IPS-18a (cell line): Measurements from ENCODE around the gene PRAMEF2.
"Not testable (repeated sequence)": the region's sequence is repeated elsewhere in the genome, so short reads cannot be mapped to it uniquely, and the experiment has no call there.

Source experiments
- H3K27ac ChIP-seq: one replicate; pipeline ENCODE4 v1.5.1; 2013; ENCODE audit warnings: low read length
- H3K27me3 ChIP-seq: one replicate; pipeline ENCODE4 v1.6.1; 2013; ENCODE audit warnings: mild to moderate bottlenecking, low read length; ENCODE audit not compliant: control insufficient read depth, insufficient read depth
- H3K36me3 ChIP-seq: one replicate; pipeline ENCODE4 v1.6.1; 2013; ENCODE audit warnings: low read depth, low read length; ENCODE audit not compliant: control insufficient read depth
- H3K4me1 ChIP-seq: one replicate; pipeline ENCODE4 v1.6.1; 2013; ENCODE audit warnings: low read depth, low read length; ENCODE audit not compliant: control insufficient read depth
- H3K4me3 ChIP-seq: one replicate; pipeline ENCODE4 v1.5.1; 2013; ENCODE audit warnings: low read length
- H3K9ac ChIP-seq: one replicate; pipeline ENCODE4 v1.6.1; 2013; ENCODE audit warnings: mild to moderate bottlenecking, low read length, moderate library complexity
- H3K9me3 ChIP-seq: one replicate; pipeline ENCODE4 v1.6.1; 2013; ENCODE audit warnings: low read depth, low read length; ENCODE audit not compliant: control insufficient read depth

Gene PRAMEF2

GRCh38 chr1:12856786-12857185, at the start of gene PRAMEF2:
TSS of gene PRAMEF2 (plus strand) at chr1:12857086. CDS start at chr1:12859010, 1,924 bp downstream.
- not testable (repeated sequence) for H3K27ac ChIP-seq, H3K9me3 ChIP-seq, H3K4me3 ChIP-seq, H3K27me3 ChIP-seq, H3K9ac ChIP-seq, H3K36me3 ChIP-seq, H3K4me1 ChIP-seq

- Histone ChIP-seq H3K9ac (no peak overlapping the region), H3K36me3 (no peaks in the 10 kb centered on the region), H3K27ac (no peak overlapping the region), H3K9me3 (peaks cover 29% of the 10 kb centered on the region), H3K27me3 (no peaks in the 10 kb centered on the region), H3K4me3 (no peak overlapping the region), H3K4me1 (no peaks in the 10 kb centered on the region)
Measured at GRCh38 chr1:12809933-12810332, 47.0 kb upstream of the PRAMEF2 start.

GRCh38 chr1:12810691-12811408, 46.0 kb upstream of the PRAMEF2 start:
- Histone ChIP-seq H3K4me3 (no peak overlapping the region), H3K9me3 (peaks cover 28% of the 10 kb centered on the region), H3K27me3 (no peaks in the 10 kb centered on the region), H3K9ac (no peak overlapping the region), H3K4me1 (no peaks in the 10 kb centered on the region), H3K27ac (no peak overlapping the region), H3K36me3 (no peaks in the 10 kb centered on the region)

GRCh38 chr1:12811409-12811784, 45.5 kb upstream of the PRAMEF2 start:
- Histone ChIP-seq H3K36me3 (no peaks in the 10 kb centered on the region), H3K9me3 (peaks cover 25% of the 10 kb centered on the region), H3K4me3 (no peak overlapping the region), H3K27ac (no peak overlapping the region), H3K9ac (no peak overlapping the region), H3K27me3 (no peaks in the 10 kb centered on the region), H3K4me1 (no peaks in the 10 kb centered on the region)

GRCh38 chr1:12819061-12819460, 37.8 kb upstream of the PRAMEF2 start:
- H3K9me3 ChIP-seq, H3K4me1 ChIP-seq, H3K9ac ChIP-seq, H3K27me3 ChIP-seq, H3K4me3 ChIP-seq, H3K36me3 ChIP-seq, H3K27ac ChIP-seq: not testable (repeated sequence)

- not testable (repeated sequence) for H3K9ac ChIP-seq, H3K27me3 ChIP-seq, H3K27ac ChIP-seq, H3K36me3 ChIP-seq, H3K4me3 ChIP-seq, H3K4me1 ChIP-seq, H3K9me3 ChIP-seq
Measured at GRCh38 chr1:12831310-12831709, 25.6 kb upstream of the PRAMEF2 start, which contains the start of gene PRAMEF11. TSS of gene PRAMEF11 (minus strand) at chr1:12831410. CDS start at chr1:12828789, 2,621 bp downstream.

GRCh38 chr1:12833251-12833650, 23.6 kb upstream of the PRAMEF2 start:
- not testable (repeated sequence) for H3K9ac ChIP-seq, H3K36me3 ChIP-seq, H3K27me3 ChIP-seq, H3K9me3 ChIP-seq, H3K4me3 ChIP-seq, H3K4me1 ChIP-seq, H3K27ac ChIP-seq

GRCh38 chr1:12848620-12849019, 8.3 kb upstream of the PRAMEF2 start, which contains the start of gene HNRNPCL1:
TSS of gene HNRNPCL1 (minus strand) at chr1:12848720. CDS start at chr1:12848289, 431 bp downstream.
- H3K4me3 ChIP-seq, H3K9ac ChIP-seq, H3K36me3 ChIP-seq, H3K9me3 ChIP-seq, H3K27ac ChIP-seq, H3K27me3 ChIP-seq, H3K4me1 ChIP-seq: not testable (repeated sequence)

- peaks cover 3% of the 10 kb centered on the region for H3K9me3 ChIP-seq
- no peaks in the 10 kb centered on the region for H3K4me1 ChIP-seq
- no peak overlapping the region for H3K4me3 ChIP-seq
- no peaks in the 10 kb centered on the region for H3K27me3 ChIP-seq
- H3K27ac ChIP-seq: no peak overlapping the region
- H3K36me3 ChIP-seq: no peaks in the 10 kb centered on the region
- H3K9ac ChIP-seq: no peak overlapping the region
Measured at GRCh38 chr1:12851779-12852178, 5.1 kb upstream of the PRAMEF2 start.

- H3K9me3 ChIP-seq, H3K27me3 ChIP-seq, H3K4me3 ChIP-seq, H3K4me1 ChIP-seq, H3K9ac ChIP-seq, H3K36me3 ChIP-seq, H3K27ac ChIP-seq: not testable (repeated sequence)
Measured at GRCh38 chr1:12863131-12863880, 6.4 kb downstream of the PRAMEF2 start.

GRCh38 chr1:12878453-12878852, 21.6 kb downstream of the PRAMEF2 start:
- H3K27ac ChIP-seq, H3K27me3 ChIP-seq, H3K9ac ChIP-seq, H3K4me3 ChIP-seq, H3K4me1 ChIP-seq, H3K9me3 ChIP-seq, H3K36me3 ChIP-seq: not testable (repeated sequence)

GRCh38 chr1:12886101-12886500, 29.2 kb downstream of the PRAMEF2 start, which contains the start of gene PRAMEF4:
TSS of gene PRAMEF4 (minus strand) at chr1:12886201. CDS start at chr1:12883394, 2,807 bp downstream.
- not testable (repeated sequence) for H3K27ac ChIP-seq, H3K9ac ChIP-seq, H3K9me3 ChIP-seq

More at GRCh38 chr1:12886101-12886500, 29.2 kb downstream of the PRAMEF2 start, which contains the start of gene PRAMEF4:
- not testable (repeated sequence) for H3K27me3 ChIP-seq, H3K36me3 ChIP-seq, H3K4me3 ChIP-seq, H3K4me1 ChIP-seq
